Activated T-cell treated with anti-CD3 and anti-CD28 coated beads, Interleukin-2, amount 50 U/mL, for 1 hour (primary cell): ENCODE data around the gene PRELID3B.

Source experiments
- DNase-seq: peaks from one replicate; pipeline ENCODE4 v3.0.0-alpha.2; 2020

Gene PRELID3B

GRCh38 chr20:58993332-58994248 is 49.0 kb downstream of the PRELID3B start:
- DNase-seq: no peak

DNA sequence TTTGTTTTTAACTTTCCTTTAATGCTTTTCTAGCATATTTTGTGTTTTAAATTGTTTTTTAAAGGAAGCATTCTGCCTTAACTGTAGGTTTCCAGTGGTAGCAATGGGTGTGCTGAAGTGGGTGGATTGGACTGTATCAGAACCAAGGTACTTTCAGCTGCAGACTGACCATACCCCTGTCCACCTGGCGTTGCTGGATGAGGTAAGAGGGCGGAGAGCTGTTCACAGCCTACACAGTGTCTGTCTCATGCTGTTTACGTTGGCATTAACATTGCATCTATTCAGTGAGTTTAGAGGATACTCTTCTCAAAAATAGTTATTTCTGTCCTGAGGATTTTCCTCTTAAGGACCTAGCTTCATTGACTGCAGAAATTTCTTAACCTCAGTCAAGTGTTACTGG is 49.7 kb downstream of the PRELID3B start:
- no peak for DNase-seq

DNA sequence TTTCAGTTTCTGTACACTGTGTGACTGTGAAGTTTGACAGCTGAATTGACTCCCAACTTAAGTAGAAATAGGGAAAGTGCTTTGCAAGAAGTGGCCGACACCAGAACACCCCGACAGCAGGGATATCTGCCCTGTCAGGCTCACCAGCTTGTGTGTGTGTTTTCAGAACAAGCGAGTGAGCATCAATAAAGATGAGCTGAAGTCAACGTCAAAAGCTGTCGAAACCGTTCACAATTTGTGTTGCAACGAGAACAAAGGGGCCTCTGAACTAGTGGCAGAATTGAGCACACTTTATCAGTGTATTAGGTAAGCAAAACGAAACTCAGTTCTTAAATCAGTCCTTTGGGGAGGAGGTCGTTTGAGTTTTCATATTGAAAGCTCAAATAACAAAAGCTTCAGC is 50.9 kb downstream of the PRELID3B start:
- DNase-seq: no peak

DNA sequence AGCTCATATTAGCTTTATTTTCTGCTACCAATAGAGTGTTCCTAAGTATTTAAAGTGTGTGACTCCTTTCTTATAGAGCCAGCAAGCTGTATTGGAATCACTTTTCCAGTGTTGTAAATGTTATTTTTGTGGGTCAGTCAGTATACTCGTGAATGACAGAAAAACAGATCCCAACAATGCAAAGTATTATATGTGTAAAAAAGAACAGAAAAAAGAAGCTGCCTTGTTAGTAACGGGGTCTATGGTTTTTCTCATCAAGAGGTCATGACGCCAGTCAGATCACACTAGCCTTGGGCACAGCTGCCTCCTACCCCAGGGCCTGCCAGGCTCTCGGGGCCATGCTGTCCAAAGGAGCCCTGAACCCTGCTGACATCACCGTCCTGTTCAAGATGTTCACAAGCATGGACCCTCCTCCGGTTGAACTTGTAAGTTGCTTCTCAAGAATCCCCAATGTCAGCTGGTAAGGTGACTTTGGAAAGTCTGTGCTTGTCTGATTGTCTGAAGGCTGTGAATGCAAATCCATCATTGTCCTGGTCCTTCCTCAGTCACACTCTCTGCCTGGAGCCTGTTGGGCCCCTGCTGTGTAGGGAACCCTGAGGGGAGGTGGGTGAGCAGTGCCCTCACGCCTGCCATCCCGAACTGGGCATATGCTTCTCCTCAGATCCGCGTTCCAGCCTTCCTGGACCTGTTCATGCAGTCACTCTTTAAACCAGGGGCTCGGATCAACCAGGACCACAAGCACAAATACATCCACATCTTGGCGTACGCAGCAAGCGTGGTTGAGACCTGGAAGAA is 51.7 kb downstream of the PRELID3B start:
- no peak for DNase-seq

- DNase-seq: no peak
Measured at GRCh38 chr20:58989196-58989595, 53.4 kb downstream of the PRELID3B start.

DNA sequence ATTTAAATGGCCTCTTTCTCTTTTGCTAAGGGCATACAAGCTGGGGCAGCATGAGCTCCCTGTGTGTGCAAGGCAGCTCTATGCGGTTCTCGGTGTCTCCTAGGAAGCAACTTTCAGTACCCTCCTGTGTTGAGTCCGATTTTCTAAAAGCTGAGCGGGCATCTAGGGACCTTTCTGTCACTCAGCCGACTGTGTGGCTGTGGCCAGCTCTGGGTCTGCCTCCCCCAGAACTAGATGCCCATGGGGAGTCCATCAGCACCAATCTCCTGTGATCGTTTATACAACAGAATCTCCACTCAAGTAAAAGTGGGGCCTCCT is 54.1 kb downstream of the PRELID3B start:
- no peak for DNase-seq

DNA sequence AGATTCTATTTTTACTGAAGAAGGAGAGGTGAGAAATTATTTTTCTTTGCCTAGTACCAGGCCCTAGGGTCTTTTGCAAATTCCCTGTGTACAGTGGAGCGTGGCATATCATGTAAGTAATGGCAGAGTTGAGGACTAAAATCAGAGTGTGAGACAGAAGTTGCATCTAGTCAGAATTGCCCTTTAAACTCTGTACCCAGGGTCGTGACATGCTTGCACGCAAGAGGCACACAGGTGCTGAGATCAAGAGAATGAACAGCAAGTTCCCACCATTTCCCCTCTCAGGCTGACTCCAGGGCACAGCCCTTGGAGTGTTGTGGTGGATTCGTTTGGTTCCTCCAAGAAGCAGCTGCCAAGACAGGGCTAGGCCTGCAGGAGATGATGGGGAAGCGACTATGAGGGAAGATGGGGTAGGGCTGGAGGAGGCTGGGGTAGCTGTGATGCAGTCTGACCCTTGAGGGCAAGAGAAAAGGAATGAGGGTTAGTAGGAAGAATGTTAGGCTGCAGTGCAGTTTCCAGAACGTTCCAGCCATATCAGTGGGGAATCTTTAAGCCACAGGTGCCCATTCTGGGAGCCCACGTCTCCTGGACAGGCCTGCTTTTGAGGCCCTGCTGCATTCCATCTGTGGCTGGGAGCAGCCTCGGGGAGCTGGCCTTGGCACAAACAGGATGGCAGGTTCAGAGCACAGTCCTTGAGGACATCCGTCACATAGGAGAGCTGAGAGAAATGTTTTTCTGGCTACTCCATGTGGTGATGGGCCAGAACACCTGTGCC is 54.6 kb downstream of the PRELID3B start:
- no peak for DNase-seq

DNA sequence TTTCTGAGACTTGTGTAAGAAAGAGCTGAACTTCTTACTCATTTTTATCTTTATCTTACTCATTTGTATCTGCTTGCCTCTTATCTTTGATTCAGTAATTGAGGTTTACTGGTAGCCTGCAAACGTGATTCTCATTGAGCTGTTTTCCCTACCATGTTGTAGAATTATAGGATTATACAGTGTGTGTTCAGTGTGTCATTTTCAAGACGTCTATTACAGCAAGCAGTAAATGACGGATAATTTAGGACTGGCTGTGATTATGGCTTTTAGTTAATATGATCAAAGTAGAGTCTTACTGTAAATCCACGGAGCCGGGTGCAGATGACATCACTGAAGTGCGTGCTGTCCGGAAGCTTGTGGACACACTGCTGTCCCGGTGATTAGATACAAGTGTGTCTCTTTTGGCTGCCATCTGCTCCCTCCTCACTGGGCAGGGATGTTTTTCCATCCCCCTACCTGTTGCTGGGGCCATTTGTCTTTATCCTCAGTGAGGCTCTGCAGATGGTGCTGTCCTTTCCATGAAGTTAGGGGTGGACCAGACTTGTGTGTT is 55.5 kb downstream of the PRELID3B start:
- DNase-seq: no peak

DNA sequence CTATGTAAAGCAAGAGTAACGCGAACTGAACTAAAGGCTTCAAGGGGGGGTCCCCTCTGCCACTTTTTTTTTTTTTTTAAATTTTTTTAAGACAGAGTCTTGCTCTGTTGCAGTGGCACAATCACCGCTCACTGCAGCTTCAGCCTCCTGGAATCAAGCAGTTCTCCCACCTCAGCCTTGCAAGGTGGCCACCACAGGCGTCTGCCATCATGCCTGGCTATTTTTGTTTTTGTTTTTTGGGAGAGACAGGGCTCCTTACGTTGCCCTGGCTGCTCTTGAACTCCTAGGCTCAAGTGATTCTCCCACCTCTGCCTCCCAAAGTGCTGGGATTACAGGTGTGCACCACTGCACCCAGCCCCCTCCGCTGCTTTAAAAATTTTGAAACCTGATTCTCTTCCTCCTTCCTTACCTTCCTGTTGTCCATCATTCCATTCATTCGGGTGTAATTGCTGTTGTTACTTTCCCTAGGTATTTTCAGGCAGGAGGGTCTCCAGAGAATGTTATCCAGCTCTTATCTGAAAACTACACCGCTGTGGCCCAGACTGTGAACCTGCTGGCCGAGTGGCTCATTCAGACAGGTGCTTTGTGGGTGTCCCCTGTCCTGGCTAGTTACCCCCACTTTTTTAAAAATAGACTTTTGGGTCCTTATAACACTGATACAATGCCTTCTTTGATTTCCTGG is 56.2 kb downstream of the PRELID3B start:
- DNase-seq: no peak

DNA sequence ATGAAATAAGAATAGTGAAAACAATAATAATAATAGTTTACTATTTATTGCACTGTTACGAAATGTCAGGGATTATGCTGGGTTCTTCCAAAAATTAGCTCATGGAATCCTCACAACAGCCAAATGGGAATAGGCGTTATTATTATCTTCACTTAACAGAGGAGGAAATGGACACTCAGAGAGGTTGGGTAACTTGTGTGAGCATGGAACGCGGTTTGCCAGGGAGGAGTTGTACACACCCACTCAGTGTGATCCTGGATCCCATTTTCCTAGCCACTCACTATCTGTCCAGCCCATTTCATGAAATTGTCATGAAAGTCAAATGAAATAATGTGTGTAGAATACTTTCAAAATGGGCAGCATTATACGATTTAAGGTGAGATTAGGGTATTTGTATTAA is 56.9 kb downstream of the PRELID3B start:
- no peak for DNase-seq

DNA sequence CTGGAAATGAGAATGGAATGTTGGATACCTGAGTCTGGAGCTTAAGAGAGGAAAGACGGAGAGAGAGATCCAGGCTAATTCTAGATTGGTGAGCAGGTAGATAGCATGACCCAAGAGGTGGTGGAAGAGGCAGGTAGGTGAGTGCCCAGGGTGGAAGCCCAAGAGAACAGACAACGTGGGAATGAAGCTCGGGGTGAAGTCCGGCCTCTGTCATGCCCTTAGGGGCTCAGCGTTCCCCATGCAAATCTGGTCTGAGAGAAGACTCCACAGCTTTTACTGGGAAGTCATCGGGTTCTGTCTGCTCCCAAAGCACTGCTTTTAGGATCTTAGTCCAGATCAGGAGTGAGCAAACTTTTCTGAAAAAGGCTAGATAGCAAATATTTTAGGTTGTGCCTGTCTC is 57.9 kb downstream of the PRELID3B start:
- no peak for DNase-seq
